GM12878 (cell line): ENCODE data around the gene DHX29. TPM values are rescaled to one million over a fixed set of nuclear protein-coding genes. Genes with fewer than 3 reads are reported as not detected.

Experiments
- ATAC-seq: fragments of 200-7000 bp; cut with Tn5 transposase; 3 replicates; pipeline ENCODE4 v1.9.1; 2020; ENCODE audit warnings: mild to moderate bottlenecking, moderate library complexity
- BruUV-seq: library from RNA; stranded (reverse); fragments of 400-500 nt; replicated peaks from 2 replicates; lab custom pipeline; 2021; lab: Mats Ljungman, UMichigan
- CTCF ChIA-PET: fragments of 300-600 bp; sonication (Branson Sonifier 250); formaldehyde crosslinking; extraction: SDS; loops from one replicate; lab custom pipeline; 2021; ENCODE audit warnings: inconsistent platforms; lab: Yijun Ruan, JAX
- POLR2A ChIA-PET: fragments of 350-600 bp; formaldehyde crosslinking; extraction: SDS; loops from one replicate; lab custom pipeline; 2021; ENCODE audit warnings: inconsistent platforms; lab: Charles Lee
- RAD21 ChIA-PET: fragments of 300-600 bp; sonication (Branson Sonifier 250); formaldehyde crosslinking; loops from one replicate; lab custom pipeline; 2023; ENCODE audit warnings: antibody characterized with exemption; ENCODE audit not compliant: unreplicated experiment; lab: Charles Lee
- SMC1A ChIA-PET: fragments of 300-600 bp; sonication (Branson Sonifier 250); formaldehyde crosslinking; loops from one replicate; lab custom pipeline; 2023; ENCODE audit not compliant: unreplicated experiment, uncharacterized antibody; lab: Charles Lee
- DNase-seq: peaks from one replicate; pipeline ENCODE4 v3.0.0-alpha.2; 2011; ENCODE audit warnings: low read depth, low spot score
- FAIRE-seq: peaks from 3 replicates; lab custom pipeline; 2011; peaks lifted over from hg19 to GRCh38; lab: Jason Lieb, UNC
- H2AFZ ChIP-seq: 2 replicates; pipeline ENCODE4 v1.6.0; 2011; ENCODE audit warnings: low read depth, low read length, control low read depth; ENCODE audit not compliant: control insufficient read depth
- H3K27ac ChIP-seq: 2 replicates; pipeline ENCODE4 v1.5.1; 2011; ENCODE audit warnings: control low read depth; ENCODE audit not compliant: control insufficient read depth, insufficient read depth
- H3K27me3 ChIP-seq, 2 experiments: replicated peaks in 1 of 2; 2 replicates each; pipeline versions ENCODE4 v1.6.0 to v1.6.1; 2011; ENCODE audit warnings: low read length in 1 of 2; ENCODE audit not compliant: control insufficient read depth in 2 of 2, insufficient read depth in 2 of 2
- H3K36me3 ChIP-seq, 2 experiments: 2 replicates each; pipeline ENCODE4 v1.5.1; 2011; ENCODE audit warnings: low read length in 1 of 2; ENCODE audit not compliant: control insufficient read depth in 2 of 2, insufficient read depth in 2 of 2
- H3K4me1 ChIP-seq: 2 replicates; pipeline ENCODE4 v1.6.1; 2011; ENCODE audit warnings: mild to moderate bottlenecking, low read length, moderate library complexity, mixed read lengths; ENCODE audit not compliant: control insufficient read depth, insufficient read depth
- H3K4me2 ChIP-seq: 2 replicates; pipeline ENCODE4 v1.6.0; 2011; ENCODE audit warnings: control low read depth; ENCODE audit not compliant: control insufficient read depth, insufficient read depth
- H3K4me3 ChIP-seq: fragments of 200-600 bp; sonication (generic); 2 replicates; pipeline ENCODE4 v1.5.1; 2016
- H3K79me2 ChIP-seq: 2 replicates; pipeline ENCODE4 v1.6.0; 2011; ENCODE audit warnings: low read length; ENCODE audit not compliant: control insufficient read depth, insufficient read depth
- H3K9ac ChIP-seq: 2 replicates; pipeline ENCODE4 v1.8.0; 2011; ENCODE audit warnings: low read length, control low read depth, mixed read lengths; ENCODE audit not compliant: control insufficient read depth, insufficient read depth
- H3K9me3 ChIP-seq: replicated peaks from 3 replicates; pipeline ENCODE4 v1.5.1; 2011; ENCODE audit warnings: mild to moderate bottlenecking, low read length; ENCODE audit not compliant: control insufficient read depth, insufficient read depth
- H4K20me1 ChIP-seq: 2 replicates; pipeline ENCODE4 v1.6.0; 2011; ENCODE audit not compliant: control insufficient read depth, insufficient read depth
- ATF2 ChIP-seq: IDR thresholded peaks from 2 replicates; pipeline ENCODE4 v1.6.1; 2012; ENCODE audit warnings: low read length, inconsistent platforms
- CBX3 ChIP-seq: fragments of 200-600 bp; sonication (generic); IDR thresholded peaks from 2 replicates; pipeline ENCODE4 v1.6.1; 2016; ENCODE audit warnings: low read depth, borderline replicate concordance
- E2F4 ChIP-seq: IDR thresholded peaks from 2 replicates; pipeline ENCODE4 v1.6.1; 2012; ENCODE audit warnings: low read depth, low read length, improper control_type of control experiment
- EP300 ChIP-seq, 2 experiments: fragments of 150-350 bp in 1 of 2; IDR thresholded peaks; 2 replicates each; pipeline ENCODE4 v1.6.1; 2011 to 2012; ENCODE audit warnings: low read depth in 2 of 2, low read length in 2 of 2, borderline replicate concordance in 1 of 2, improper control_type of control experiment in 1 of 2, inconsistent platforms in 1 of 2; ENCODE audit not compliant: control insufficient read depth in 1 of 2
- FOXK2 ChIP-seq: fragments of 450-650 bp; IDR thresholded peaks from 2 replicates; pipeline ENCODE4 v1.6.1; 2017; ENCODE audit warnings: mild to moderate bottlenecking, moderate library complexity
- IRF4 ChIP-seq: IDR thresholded peaks from 2 replicates; pipeline ENCODE4 v1.6.1; 2011; ENCODE audit warnings: low read depth, low read length
- KLF5 ChIP-seq: fragments of 450-650 bp; IDR thresholded peaks from 2 replicates; pipeline ENCODE4 v1.6.1; 2014; ENCODE audit warnings: mild to moderate bottlenecking; ENCODE audit not compliant: partially characterized antibody
- LARP7 ChIP-seq: fragments of 450-650 bp; IDR thresholded peaks from 2 replicates; pipeline ENCODE4 v1.6.1; 2017; ENCODE audit warnings: mild to moderate bottlenecking
- NBN ChIP-seq: fragments of 450-650 bp; IDR thresholded peaks from 2 replicates; pipeline ENCODE4 v1.6.1; 2016
- NR2C2 ChIP-seq: IDR thresholded peaks from 2 replicates; pipeline ENCODE4 v1.6.1; 2011; ENCODE audit warnings: borderline replicate concordance, low read depth; ENCODE audit not compliant: control insufficient read depth, insufficient read length
- NR2F1 ChIP-seq: fragments of 450-650 bp; conservative IDR thresholded peaks from 2 replicates; pipeline ENCODE4 v1.6.1; 2017; ENCODE audit warnings: mild to moderate bottlenecking
- PML ChIP-seq: IDR thresholded peaks from 2 replicates; pipeline ENCODE4 v1.6.1; 2012; ENCODE audit warnings: low read length, inconsistent platforms
- RB1 ChIP-seq: fragments of 450-650 bp; formaldehyde crosslinking; IDR thresholded peaks from 2 replicates; pipeline ENCODE4 v1.6.1; 2017; ENCODE audit warnings: mild to moderate bottlenecking, borderline replicate concordance
- WGBS: methylation state at CpG from one replicate; pipeline ENCODE4 v1.1.6; 2016; ENCODE audit warnings: low lambda C conversion rate; ENCODE audit not compliant: insufficient replicate concordance, insufficient coverage; ENCODE audit errors: missing lambda C conversion rate; 5-methylcytosine and 5-hydroxymethylcytosine counted together
- in situ Hi-C: fragments of 300-500 bp; cut with MboI; formaldehyde crosslinking; loops from 9 replicates; pipeline ENCODE4 v1.14.3; 2018; ENCODE audit warnings: mixed read lengths
- intact Hi-C: fragments of 100-400 bp; cut with micrococcal nuclease; formaldehyde crosslinking; loops from one replicate; pipeline ENCODE4 v1.14.2; 2022; ENCODE audit not compliant: unreplicated experiment
- polyA plus RNA-seq, 11 experiments: library from polyadenylated mRNA; depleted of rRNA in 4 of 11; unstranded in 6 of 11; stranded (reverse) in 5 of 11; fragments of >200 nt; fragmentation: Nextera tagmentation in 4 of 11; fragmentation: Illumina TruSeq in 1 of 11; extraction: Ambion mirVana in 4 of 11; extraction: Trizol in 1 of 11; gene quantifications; 1 replicate in 1 of 11; 2 replicates in 10 of 11; pipeline versions ENCODE4 v1.2.1 to v1.2.3, GENCODE V29; 2011 to 2016; ENCODE audit warnings: inconsistent platforms in 2 of 11, missing spikeins in 2 of 11, low read depth in 1 of 11
- total RNA-seq, 4 experiments: library from RNA; depleted of rRNA in 3 of 4; stranded (reverse); fragments of >200 nt in 3 of 4; fragmentation: Illumina TruSeq in 1 of 4; extraction: Trizol in 1 of 4; gene quantifications; 2 replicates each; pipeline versions ENCODE4 v1.2.1 to v1.2.3, GENCODE V29; 2013 to 2021

The DHX29 gene
- total and polyA plus RNA-seq, 10 of the 15 experiments (the other 5 are each of a cell fraction or from before 2014, with no cell fraction given), result 5.3 to 49.1 (median 17.2) TPM

- DNase-seq, result no peak
- no peak overlapping the region for H3K9ac ChIP-seq
- no peaks in the 10 kb centered on the region for H3K36me3 ChIP-seq
- POLR2A ChIA-PET, result no interaction called here
- FAIRE-seq, result no peak
- TF ChIP-seq E2F4 (no peak), RB1 (no peak), KLF5 (no peak), LARP7 (no peak), ATF2 (no peak), FOXK2 (no peak), NBN (no peak), NR2F1 (no peak), NR2C2 (no peak), CBX3 (no peak), EP300 (IDR thresholded peaks at IDR 0.05; ENCODE audit: borderline replicate concordance in 1 of 2, control insufficient read depth in 1 of 2, low read depth in 2 of 2, low read length in 2 of 2) (no peak), PML (no peak), IRF4 (no peak)
- TF ChIP-seq, all 136 proteins: peak for 0
- BruUV-seq, result no TSS peak
- RAD21 ChIA-PET, result no interaction called here
- Histone ChIP-seq H3K4me3 (peak overlapping the region; percentile 26; the same call in 1 of the 2 replicates), H3K4me1 (peaks cover 21% of the 10 kb centered on the region), H3K27me3 (peaks cover 44 to 47% of the 10 kb centered on the region in 2 experiments), H3K27ac (no peak overlapping the region), H3K4me2 (peak overlapping the region; percentile 90), H3K9me3 (no peaks in the 10 kb centered on the region; the same call in 2 of the 3 replicates), H2AFZ (no peak overlapping the region), H4K20me1 (no peaks in the 10 kb centered on the region; the same call in 1 of the 2 replicates), H3K79me2 (no peaks in the 10 kb centered on the region)
- SMC1A ChIA-PET, result interaction anchor here (0.6 kb wide), 1 partner anchor 75 kb away, joined by 3 read pairs; no protein-coding TSS in a partner anchor
- ATAC-seq, result no peak
- intact Hi-C loops (loop anchor here (5.0 kb wide), 1 partner anchor 464 kb away; no protein-coding TSS in a partner anchor), in situ Hi-C loops (no loop called here)
- 23% methylated on average over 30 of the region's 30 CpGs for WGBS
- CTCF ChIA-PET, result no interaction called here
Observed at GRCh38 chr5:55227664-55228430, 79.6 kb downstream of the DHX29 start.
